GM12878 (cell line): ENCODE measurements around the gene ANKRD37. TPM values are rescaled to one million over a fixed set of nuclear protein-coding genes. Genes with fewer than 3 reads are reported as not detected.

Experiments
- ATF3 ChIP-seq: IDR thresholded peaks from 2 replicates; pipeline ENCODE4 v1.6.1; 2011; ENCODE audit warnings: low read depth, mild to moderate bottlenecking, low read length, moderate library complexity, borderline replicate concordance; ENCODE audit errors: extremely low read depth
- BACH1 ChIP-seq: fragments of 450-650 bp; IDR thresholded peaks from 2 replicates; pipeline ENCODE4 v1.6.1; 2017; ENCODE audit warnings: mild to moderate bottlenecking, borderline replicate concordance
- CBFB ChIP-seq: IDR thresholded peaks from 2 replicates; pipeline ENCODE4 v1.6.1; 2016; ENCODE audit warnings: antibody characterized with exemption, low read depth
- CBX3 ChIP-seq: fragments of 200-600 bp; sonication (generic); IDR thresholded peaks from 2 replicates; pipeline ENCODE4 v1.6.1; 2016; ENCODE audit warnings: low read depth, borderline replicate concordance
- E2F4 ChIP-seq: IDR thresholded peaks from 2 replicates; pipeline ENCODE4 v1.6.1; 2012; ENCODE audit warnings: low read depth, low read length, improper control_type of control experiment
- FOS ChIP-seq: IDR thresholded peaks from 3 replicates; pipeline ENCODE4 v1.6.1; 2011; ENCODE audit warnings: borderline replicate concordance; ENCODE audit not compliant: insufficient read length; ENCODE audit errors: extremely low read depth
- FOXK2 ChIP-seq: fragments of 450-650 bp; IDR thresholded peaks from 2 replicates; pipeline ENCODE4 v1.6.1; 2017; ENCODE audit warnings: mild to moderate bottlenecking, moderate library complexity
- HCFC1 ChIP-seq: fragments of 150-350 bp; IDR thresholded peaks from 2 replicates; pipeline ENCODE4 v1.6.1; 2014; ENCODE audit warnings: low read length
- IKZF2 ChIP-seq, 2 experiments: fragments of 450-650 bp; IDR thresholded peaks; 2 replicates each; pipeline ENCODE4 v1.6.1; 2017; ENCODE audit warnings: mild to moderate bottlenecking in 2 of 2, moderate library complexity in 2 of 2
- IRF3 ChIP-seq: fragments of 450-650 bp; IDR thresholded peaks from 2 replicates; pipeline ENCODE4 v1.6.1; 2014; ENCODE audit warnings: mild to moderate bottlenecking
- JUNB ChIP-seq: IDR thresholded peaks from 2 replicates; pipeline ENCODE4 v1.6.1; 2016; ENCODE audit warnings: antibody characterized with exemption, mild to moderate bottlenecking
- KLF5 ChIP-seq: fragments of 450-650 bp; IDR thresholded peaks from 2 replicates; pipeline ENCODE4 v1.6.1; 2014; ENCODE audit warnings: mild to moderate bottlenecking; ENCODE audit not compliant: partially characterized antibody
- POLR2AphosphoS2 ChIP-seq: IDR thresholded peaks from 2 replicates; pipeline ENCODE4 v1.6.1; 2011; ENCODE audit warnings: low read depth, mild to moderate bottlenecking, low read length, improper control_type of control experiment, moderate library complexity
- RBBP5 ChIP-seq: fragments of 200-600 bp; sonication (generic); conservative IDR thresholded peaks from 2 replicates; pipeline ENCODE4 v1.6.1; 2016
- RCOR1 ChIP-seq: conservative IDR thresholded peaks from 2 replicates; pipeline ENCODE4 v1.6.1; 2012; ENCODE audit warnings: low read depth, low read length, improper control_type of control experiment
- REST ChIP-seq: IDR thresholded peaks from 2 replicates; pipeline ENCODE4 v1.6.1; 2012; ENCODE audit warnings: mild to moderate bottlenecking, low read depth, low read length
- SREBF1 ChIP-seq: IDR thresholded peaks from 2 replicates; pipeline ENCODE4 v1.6.1; 2012; ENCODE audit warnings: mild to moderate bottlenecking, low read length
- TAF1 ChIP-seq: IDR thresholded peaks from 2 replicates; pipeline ENCODE4 v1.6.1; 2011; ENCODE audit warnings: mild to moderate bottlenecking, low read depth, low read length, borderline replicate concordance
- USF2 ChIP-seq: IDR thresholded peaks from 2 replicates; pipeline ENCODE4 v1.6.1; 2011; ENCODE audit warnings: low read depth, low read length, improper control_type of control experiment, borderline replicate concordance
- ZBTB33 ChIP-seq: fragments of 450-650 bp; IDR thresholded peaks from 2 replicates; pipeline ENCODE4 v1.6.1; 2017; ENCODE audit warnings: mild to moderate bottlenecking
- polyA plus RNA-seq, 11 experiments: library from polyadenylated mRNA; depleted of rRNA in 4 of 11; unstranded in 6 of 11; stranded (reverse) in 5 of 11; fragments of >200 nt; fragmentation: Nextera tagmentation in 4 of 11; fragmentation: Illumina TruSeq in 1 of 11; extraction: Ambion mirVana in 4 of 11; extraction: Trizol in 1 of 11; gene quantifications; 1 replicate in 1 of 11; 2 replicates in 10 of 11; pipeline versions ENCODE4 v1.2.1 to v1.2.3, GENCODE V29; 2011 to 2016; ENCODE audit warnings: inconsistent platforms in 2 of 11, missing spikeins in 2 of 11, low read depth in 1 of 11
- total RNA-seq, 4 experiments: library from RNA; depleted of rRNA in 3 of 4; stranded (reverse); fragments of >200 nt in 3 of 4; fragmentation: Illumina TruSeq in 1 of 4; extraction: Trizol in 1 of 4; gene quantifications; 2 replicates each; pipeline versions ENCODE4 v1.2.1 to v1.2.3, GENCODE V29; 2013 to 2021

The ANKRD37 gene
- total and polyA plus RNA-seq, 10 of the 15 experiments (the other 5 are each of a cell fraction or from before 2014, with no cell fraction given) = 10.6 to 67.9 (median 24.2) TPM

GRCh38 chr4:185395956-185396723 is 501 bp upstream of the ANKRD37 start (continued):
- 0 out of 2 replicates have a peak, but pooled peaks have one; percentile 20 for TF ChIP-seq ZBTB33
- TF ChIP-seq RBBP5 = no peak
- TF ChIP-seq FOS = no peak
- no peak for TF ChIP-seq SREBF1
- TF ChIP-seq IRF3 = no peak
- TF ChIP-seq JUNB = no peak
- no peak for TF ChIP-seq USF2
- peak; percentile 33; the same call in 1 of the 2 replicates for TF ChIP-seq HCFC1
- TF ChIP-seq FOXK2 = peak; percentile 90; the same call in 1 of the 2 replicates
- no peak for TF ChIP-seq CBX3
- TF ChIP-seq ATF3 = no peak
- peak; percentile 99 for TF ChIP-seq BACH1
- peak; percentile 80 for TF ChIP-seq REST
- no peak for TF ChIP-seq RCOR1
- TF ChIP-seq E2F4 = no peak
- TF ChIP-seq TAF1 = no peak; the same call in 1 of the 2 replicates
- TF ChIP-seq IKZF2 (IDR thresholded peaks at IDR 0.05) = peak; percentile 90 to 92
- TF ChIP-seq CBFB = 0 out of 2 replicates have a peak, but pooled peaks have one; percentile 25
- TF ChIP-seq POLR2AphosphoS2 = peak; percentile 54; the same call in 1 of the 2 replicates
- TF ChIP-seq KLF5 = peak; percentile 68
